ENCODE data around the gene RAPGEF4.

RAPGEF4 gene

DNA sequence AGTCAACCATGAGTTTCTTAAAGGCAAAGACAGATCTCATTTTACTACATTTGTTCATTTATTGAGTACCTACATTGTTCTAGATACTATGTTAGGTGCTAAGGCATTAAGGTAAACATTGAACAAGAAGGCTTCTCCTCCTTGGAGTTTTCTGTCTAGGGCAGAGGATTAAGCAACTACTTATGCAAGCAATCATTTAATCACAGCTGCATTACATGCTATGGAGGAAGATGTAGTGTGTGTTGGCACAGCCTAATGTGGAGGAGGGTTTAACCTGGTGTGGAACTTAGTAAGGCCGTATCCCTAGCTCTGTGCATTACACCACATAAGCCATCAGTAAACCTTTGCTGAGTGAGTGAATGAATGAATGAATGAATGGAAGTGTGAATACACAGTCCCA is 233.5 kb downstream of the RAPGEF4 start:
- DNase-seq (ENCODE audit: low read depth), result no peak

DNA sequence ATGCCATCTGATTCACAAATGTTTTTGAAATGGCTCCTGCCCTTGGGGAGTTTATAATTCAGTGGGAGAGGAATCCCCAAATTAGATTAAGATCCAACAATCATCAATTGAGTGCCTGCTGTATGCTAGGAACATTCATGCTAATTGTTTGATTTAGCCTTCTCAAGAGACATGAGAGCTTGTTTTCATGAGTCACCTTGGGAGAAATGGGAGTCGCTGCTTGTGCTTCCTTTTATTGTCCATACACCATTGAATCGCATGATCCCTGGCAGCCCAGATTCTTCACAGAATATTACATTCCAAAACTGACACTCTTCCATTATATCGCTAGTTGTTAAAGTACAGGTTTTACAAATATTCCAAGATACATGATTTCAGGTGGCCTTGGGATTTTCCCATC is 234.0 kb downstream of the RAPGEF4 start:
- DNase-seq (ENCODE audit: low read depth), result no peak

DNA sequence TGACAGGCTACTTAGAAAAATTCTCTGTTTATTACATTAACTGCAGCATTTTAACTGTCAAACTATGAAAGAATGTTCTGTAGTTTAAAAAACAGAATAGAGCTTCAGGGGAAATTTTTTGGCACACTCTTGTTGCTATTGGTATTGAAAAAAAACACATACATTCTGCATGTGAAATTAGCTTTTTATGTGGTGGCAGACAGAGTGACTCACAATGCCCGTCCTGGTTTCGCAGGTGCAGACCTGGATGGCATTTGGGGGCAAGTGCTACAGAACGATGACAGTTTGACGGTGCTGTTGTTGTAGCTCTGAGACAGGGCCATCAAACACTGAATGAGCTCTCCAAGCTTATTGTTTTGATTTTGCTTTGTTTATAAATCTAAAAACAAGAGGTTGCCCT is 235.0 kb downstream of the RAPGEF4 start:
- DNase-seq (ENCODE audit: low read depth), result no peak

DNA sequence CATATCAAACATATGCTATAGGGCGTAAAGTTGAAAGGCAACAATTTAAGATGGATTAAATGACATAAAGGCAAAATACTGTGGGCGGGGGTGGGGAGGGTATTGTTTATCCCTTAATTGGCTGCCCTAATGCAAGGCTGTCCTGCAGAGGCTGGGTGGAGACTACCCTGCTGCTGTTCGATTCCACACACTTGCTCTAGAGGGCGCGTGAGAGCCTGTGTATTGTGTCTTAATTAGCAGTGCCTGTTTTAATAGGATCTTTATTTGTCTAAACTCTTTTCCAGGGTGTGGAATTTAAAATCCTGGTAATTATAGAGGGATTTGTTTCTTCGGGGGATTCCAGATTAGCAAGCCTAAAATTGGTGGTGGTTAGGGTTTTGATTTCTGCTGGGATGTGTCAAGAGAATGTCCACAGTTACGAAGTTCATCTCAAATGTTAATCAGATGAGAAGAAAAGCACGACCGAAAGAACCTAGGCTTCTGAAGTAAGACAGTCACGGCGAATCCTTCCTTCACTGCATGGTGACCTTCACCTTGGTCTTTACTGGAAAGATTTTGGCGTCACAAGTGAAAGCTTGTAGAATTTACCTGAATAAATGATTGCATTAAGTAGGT is 236.5 kb downstream of the RAPGEF4 start:
- DNase-seq (ENCODE audit: low read depth), result peak; percentile 59

DNA sequence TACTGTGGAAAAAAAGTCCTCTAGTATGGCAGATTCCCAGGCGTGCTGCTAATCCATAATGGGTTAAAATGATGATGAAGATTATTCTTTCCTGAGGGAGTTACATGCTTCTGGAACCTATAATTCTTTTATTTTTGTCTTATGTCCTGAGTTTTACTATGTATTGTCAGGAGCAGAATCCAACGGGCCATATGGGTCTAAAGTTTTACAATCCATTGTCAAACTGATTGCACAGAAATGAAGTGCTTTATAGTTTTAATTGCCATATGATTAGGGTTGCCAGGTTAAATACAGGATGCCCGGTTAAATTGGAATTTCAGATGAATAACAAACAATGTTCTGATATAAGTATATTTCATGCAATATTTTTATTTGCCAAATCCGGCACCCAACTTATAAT is 239.1 kb downstream of the RAPGEF4 start:
- no peak for DNase-seq (ENCODE audit: low read depth)

DNA sequence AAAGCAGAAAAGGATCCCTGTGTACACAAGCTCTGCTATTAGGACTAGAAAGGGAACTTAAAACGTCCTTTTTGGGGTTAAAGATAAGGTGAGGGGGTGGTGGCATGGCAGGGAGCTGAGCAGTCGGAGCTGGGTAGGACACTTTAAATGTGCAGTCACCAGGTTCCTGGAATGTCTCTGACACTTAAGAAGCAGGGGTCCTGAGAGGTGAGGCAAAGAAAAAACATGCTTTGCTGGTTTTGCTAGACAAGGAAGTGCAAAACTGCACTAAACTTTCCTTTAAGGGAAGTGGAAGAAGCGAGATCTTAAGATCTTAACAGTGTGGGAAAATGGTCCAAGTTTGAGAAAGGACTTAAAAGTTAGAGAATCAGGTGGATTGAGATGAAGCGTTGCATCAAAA is 240.5 kb downstream of the RAPGEF4 start:
- no peak for DNase-seq (ENCODE audit: low read depth)

DNA sequence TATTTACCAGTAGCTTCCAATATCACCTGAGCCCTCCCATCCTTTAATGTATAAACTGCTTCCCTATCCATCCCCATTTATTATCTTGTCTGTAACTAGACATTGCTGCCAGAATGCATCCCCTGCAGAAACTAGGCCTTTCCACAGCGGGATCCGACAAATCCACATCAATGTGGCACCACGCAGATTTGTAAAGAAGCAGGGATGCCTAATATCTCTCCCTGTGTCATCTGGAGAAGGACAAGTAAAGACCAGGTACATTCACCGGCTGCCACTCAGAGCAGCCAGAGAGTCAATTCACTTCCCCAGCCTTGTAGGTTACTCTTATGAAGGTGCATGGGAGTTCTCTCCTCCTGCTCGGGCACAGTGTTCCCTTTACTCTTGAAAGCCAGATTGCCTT is 241.2 kb downstream of the RAPGEF4 start:
- DNase-seq (ENCODE audit: low read depth), result no peak

DNA sequence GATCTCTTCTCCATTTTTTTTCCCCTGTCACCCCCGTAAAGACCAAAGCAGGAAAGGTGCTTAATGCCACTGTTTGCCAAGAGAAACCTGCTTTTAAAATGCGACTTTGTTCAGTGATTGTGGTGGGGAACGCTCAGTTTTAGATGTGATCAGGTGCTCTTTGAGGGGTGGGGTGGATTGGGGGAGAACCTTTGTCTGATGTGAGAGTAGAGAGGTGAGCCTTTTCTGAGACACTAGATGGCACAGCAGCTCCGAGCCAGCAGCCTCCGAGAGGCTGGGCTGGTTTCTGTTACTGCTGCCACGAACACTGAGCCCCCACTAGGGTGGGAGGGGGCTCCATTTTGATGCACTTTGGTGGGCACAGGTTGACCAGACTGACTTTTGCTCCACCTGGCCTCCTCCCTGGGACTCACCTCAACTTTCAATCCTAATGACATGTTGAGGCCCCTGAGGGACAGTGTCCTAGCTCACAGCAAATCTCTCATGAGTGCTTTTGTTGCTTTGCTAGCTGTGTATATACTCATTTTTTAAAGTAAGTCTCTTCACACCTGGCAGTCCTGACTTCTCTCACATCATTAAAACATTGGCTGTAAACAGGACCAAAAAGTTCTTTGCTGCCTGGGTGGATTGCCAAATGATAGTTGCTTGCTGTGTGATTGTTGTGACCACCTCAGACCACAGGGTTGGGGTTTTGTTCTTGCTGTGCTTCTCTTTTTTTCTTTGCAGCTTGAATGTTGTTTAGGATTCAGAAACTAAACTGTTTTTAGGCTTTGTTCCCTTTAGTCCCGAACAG is 241.8 kb downstream of the RAPGEF4 start:
- no peak for DNase-seq (ENCODE audit: low read depth)

DNA sequence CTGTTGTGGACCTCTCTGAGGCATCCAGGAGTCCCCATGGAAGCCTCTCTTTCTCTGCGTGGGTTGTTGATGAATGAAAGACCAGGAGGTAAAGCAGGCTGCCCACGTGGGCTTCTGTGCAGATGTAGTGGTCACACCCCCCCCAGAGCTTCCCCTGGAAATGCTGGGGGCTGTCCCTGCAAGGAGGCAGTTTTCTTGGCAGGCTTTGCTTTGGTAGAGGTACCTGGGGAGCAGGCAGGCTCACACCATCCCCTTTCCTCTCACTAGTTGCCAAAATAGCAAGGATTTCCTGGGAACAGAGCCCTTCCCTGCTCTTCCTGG is 242.4 kb downstream of the RAPGEF4 start:
- no peak for DNase-seq (ENCODE audit: low read depth)

DNA sequence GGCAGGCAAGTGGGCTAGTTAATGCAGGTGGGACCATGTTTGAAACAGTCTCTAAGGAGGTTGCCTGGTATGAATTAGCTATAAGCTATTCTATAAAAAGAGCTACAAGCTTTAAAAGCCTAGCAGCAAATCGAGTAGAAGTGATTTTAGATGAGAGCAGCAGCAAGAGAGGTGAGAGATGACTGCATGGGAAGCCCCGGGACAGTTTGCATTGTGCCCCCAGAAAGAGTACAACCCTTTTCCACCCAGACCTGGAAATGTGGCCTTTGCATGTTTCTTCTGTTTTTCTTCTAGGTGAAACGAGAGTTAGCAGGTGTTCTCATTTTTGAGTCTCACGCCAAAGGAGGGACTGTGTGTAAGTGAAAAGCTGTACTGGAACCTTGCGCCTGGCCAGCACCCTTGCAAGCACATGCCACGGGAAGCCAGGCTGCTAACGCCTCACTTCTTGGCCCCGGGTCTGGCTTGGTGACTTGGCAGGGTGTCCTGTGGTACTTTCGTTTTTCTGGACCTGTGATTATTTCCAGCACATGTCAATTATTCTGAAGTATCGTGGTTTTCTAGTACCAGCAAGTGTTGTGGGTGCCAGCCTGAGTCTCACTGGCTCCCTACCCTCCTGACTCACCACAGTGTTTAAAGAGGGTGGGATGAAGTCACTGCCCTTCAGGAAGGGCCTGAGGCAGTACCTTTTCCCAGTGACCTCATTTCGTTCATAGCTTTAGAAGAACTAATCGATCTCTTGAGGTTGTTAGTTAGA is 249.7 kb downstream of the RAPGEF4 start:
- DNase-seq (ENCODE audit: low read depth), result peak; percentile 67

DNA sequence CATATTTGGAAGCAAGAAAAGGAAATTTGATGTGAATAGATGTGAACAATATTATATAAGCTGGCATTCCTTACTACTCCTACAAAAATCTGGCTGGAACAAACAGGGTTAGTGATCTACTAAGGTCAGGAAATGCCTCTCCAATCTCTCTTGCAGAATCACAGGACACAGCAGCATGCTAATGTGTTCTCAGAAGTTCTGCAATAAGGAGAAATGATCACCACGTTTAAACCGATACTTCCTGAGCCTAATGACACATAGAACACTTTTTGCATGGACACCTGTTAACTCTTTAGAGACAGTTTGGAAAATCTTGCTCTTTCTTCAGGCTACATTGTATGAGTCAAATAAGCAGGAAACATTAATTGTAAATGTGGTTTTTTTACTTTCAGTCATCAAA is 250.4 kb downstream of the RAPGEF4 start:
- no peak for DNase-seq (ENCODE audit: low read depth)

DNA sequence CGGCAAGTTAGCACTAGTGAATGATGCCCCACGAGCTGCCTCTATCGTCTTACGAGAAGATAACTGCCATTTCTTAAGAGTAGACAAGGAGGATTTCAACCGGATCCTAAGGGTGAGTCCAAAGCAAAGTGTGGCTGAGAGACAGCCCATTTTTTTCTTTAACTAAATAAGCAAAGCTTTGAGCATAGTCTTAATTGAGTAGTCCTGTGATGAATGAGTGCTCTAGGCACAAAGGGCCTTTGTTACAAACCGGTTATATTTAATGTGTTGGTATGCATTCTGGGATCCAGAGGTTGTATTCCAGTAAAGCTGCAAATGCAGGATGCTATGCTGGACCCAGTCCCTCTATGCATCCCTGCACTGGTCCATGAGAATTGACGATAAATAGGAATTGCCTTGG is 253.1 kb downstream of the RAPGEF4 start:
- no peak for DNase-seq (ENCODE audit: low read depth)

DNA sequence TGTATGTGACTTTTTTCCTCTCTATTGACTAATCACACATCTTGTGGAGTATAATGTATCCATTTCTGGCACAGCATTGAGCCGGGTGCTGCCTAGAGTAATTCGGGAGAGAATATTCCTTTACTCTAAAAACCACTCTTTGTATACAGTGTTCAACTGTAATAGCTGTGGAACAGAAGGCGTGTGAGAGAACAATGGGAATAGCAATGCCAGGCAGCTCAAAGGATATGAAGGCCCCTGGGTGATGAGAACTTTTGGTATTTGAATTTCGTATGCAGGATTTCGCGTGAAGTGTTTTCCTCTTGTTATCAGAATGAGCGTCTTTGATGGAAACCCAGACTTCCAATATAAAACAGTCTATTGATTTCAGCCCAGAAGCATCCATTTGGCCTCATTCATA is 255.4 kb downstream of the RAPGEF4 start:
- no peak for DNase-seq (ENCODE audit: low read depth)

DNA sequence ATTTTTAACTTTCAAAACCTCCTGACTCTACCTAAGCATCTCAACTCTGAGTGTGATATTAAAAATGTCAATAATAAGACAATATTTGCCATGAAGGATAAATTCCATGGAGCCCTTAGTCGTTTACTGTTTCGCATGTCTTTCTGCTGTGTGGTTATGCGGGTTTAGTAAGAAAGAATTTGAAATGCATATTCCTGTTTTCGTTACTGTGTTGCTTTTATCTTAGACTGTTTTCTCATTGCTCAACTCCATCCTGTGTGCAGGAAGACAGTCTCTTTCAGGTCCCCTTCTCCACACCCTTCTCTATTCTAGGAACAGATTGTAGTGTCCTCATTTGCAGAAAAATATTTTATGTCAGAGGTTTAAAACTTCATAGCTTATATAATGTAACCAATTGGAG is 257.5 kb downstream of the RAPGEF4 start:
- DNase-seq (ENCODE audit: low read depth), result no peak

DNA sequence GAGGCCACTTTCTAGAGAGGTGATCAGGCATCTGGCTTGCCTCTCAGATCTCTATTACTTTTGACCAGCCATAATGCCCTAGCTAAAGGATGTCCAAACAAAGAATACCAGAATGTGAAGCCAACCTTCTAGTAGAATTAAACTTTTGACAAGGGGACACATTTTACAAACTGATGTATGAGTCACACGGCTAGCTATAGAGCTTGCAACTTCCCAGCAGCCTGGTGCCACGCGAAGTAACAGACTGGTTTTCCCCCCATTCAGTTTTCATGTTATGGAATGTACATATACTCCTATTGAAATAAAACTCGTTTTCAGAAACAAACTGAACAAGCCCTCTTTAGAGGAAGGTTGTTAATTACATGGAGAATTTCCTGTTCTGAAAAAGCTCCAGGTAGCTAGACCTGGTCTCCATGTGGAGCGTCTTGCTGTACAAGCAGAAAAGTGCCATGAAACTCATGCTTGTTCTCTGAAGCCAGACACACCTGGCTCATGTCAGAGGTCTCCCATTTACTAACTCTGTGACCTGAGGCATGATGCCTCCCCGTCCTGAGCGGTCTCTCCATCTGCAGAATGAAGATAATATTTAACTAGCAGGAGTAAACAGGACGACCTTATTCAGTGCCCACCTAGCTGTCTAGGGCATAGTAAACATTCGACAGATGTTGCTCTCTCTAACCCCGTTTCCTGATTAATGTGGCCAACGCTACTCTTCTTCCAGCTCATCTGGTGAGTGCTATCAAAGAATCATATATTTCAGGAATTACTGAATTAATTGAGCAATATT is 258.5 kb downstream of the RAPGEF4 start:
- no peak for DNase-seq (ENCODE audit: low read depth)

DNA sequence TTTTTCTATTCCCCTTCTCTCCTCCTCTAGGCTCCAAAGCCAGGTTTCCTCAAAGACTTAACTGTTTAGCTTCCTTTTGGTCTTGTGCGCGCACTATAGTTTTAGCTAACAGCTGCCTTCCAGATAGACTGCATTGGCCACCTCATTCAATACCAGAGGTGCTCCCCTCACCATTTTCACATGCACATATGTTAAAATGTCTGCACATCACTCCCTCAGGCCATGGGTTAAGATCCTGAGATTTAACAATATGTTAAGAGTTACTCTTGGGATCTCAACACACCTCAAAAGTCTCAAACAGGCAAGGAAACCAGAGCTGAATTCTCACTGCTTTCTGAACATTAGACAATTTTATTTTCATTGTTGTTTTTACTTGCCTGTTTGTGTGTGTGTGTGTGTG is 259.2 kb downstream of the RAPGEF4 start:
- no peak for DNase-seq (ENCODE audit: low read depth)

DNA sequence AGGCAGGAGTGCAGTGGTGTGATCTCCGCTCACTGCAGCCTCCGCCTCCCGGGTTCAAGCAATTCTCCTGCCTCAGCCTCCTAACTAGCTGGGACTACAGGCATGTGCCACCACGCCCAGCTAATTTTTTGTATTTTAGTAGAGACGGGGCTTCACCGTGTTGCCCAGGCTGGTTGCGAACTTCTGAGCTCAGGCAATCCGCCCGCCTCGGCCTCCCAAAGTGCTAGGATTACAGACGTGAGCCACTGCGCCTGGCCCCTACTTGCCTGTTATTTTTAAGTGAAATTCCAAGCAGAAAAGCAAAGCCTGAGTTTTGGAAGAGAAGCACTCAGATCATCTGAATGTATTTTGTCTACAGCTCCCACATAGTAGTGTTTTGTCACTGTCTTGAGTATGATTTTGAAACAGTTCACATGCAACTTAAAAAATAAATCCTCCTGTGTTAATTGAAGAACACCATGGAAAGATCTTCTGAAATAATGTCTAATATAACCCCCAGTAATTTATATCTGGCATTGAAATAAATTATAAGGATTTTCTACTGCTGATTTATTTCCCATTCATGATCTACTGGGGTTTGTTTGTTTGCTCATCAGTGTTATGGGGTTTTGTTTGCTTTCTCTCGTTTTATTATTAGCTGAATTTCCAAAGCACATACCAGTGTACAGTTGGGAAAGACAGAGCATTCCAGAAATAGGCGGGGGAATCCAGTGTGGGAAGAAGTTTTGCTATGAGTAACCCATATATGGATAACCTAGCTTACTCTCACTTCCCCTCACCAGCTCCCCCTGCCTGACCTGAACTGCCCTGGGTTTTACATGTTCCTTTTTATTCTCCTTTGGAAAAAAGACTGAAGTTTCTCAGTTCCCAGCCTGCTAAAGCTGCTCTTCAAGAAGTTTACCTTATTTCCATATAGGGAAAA is 259.9 kb downstream of the RAPGEF4 start:
- peak; percentile 98 for DNase-seq (ENCODE audit: low read depth)

DNA sequence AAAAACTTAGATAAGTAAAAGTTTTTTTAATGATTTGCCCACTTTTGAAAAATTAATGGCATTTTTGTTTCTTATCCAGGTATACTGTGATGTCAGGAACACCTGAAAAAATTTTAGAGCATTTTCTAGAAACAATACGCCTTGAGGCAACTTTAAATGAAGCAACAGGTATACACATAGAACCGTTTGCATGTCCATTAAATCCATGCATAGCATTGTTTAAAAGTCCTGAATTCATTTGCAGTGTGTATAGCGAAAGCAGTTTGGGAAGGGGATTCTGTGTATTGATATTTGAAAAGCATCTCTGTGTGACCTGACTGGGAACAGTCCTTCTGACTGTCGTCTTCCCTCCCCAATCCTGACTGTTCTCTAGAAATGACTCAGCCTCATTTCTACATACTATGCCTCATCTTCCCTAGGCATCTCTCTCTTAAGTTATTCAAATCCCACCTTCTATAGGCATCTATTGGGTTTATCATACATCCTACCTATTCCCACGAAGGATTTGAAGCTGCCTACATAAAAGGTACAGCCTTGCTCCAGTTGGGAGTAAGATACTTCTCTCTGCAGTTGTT is 260.8 kb downstream of the RAPGEF4 start:
- peak; percentile 69 for DNase-seq (ENCODE audit: low read depth)

DNA sequence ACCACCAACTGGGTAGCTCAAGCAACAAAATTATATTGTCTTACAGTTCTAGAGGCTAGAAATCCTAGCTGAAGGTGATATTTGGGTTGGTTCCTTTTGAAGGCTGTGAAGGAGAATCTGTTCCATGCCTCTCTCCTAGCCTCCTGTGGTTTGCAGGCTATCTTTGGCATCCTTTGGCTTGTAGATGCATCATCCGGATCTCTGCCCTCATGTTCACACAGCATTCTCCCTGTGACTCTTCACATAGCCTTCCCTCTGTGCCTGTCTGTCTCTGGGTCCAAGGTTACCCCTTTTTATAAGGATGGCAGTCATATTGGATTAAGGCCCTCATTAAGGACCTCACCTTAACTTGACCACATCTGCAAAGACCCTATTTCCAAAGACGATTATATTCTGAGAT is 261.4 kb downstream of the RAPGEF4 start:
- peak; percentile 61 for DNase-seq (ENCODE audit: low read depth)

DNA sequence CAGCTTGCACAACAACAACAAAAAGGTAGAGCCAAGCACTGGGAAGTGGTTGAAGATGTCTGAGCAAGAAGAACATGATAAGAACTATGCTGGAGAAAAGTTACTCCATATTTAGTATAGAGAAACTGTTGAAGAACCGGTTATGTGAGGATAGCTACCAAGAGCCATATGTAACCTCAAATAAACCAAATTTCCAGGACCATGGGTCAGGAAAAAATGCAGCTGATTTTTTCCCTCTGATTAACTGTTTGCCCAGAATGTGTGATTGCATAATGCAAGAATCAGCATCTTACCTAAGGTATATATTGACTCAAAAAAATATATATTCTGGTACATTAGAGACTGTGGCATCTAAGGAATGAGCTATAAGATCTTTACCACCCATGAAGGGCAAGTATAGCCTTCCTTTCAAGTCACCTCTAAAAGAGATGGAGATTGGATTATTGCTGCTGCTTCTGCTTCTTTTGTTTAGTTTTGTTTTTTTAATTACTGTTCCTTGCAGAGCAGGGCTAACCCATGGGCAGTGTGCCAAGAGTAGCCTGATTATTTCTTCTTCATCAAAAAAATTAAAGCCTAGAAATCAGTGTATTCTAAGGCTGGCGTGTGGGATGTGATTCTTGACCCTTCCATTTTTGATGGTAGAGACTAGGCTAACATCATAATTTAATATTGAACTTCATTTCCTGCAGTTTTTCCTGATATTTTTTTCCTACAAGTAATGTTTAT is 263.1 kb downstream of the RAPGEF4 start:
- peak; percentile 41 for DNase-seq (ENCODE audit: low read depth)

Data from EH (cell line).